Endothelial cell (in vitro differentiated cells): ENCODE results near the gene CFD. TPM values are rescaled to one million over a fixed set of nuclear protein-coding genes. Genes with fewer than 3 reads are reported as not detected.

Experiments used
- DNase-seq: peaks from one replicate; pipeline ENCODE4 v3.0.0; 2021; ENCODE audit warnings: low spot score
- H3K27ac Mint-ChIP-seq: one replicate; pipeline ENCODE4 v1.8.0; 2021; ENCODE audit warnings: mixed read lengths, inconsistent platforms; ENCODE audit not compliant: unreplicated experiment
- H3K27me3 Mint-ChIP-seq: one replicate; pipeline ENCODE4 v1.8.0; 2021; ENCODE audit warnings: mild to moderate bottlenecking, moderate library complexity, mixed read lengths, inconsistent platforms; ENCODE audit not compliant: unreplicated experiment
- H3K36me3 Mint-ChIP-seq: one replicate; pipeline ENCODE4 v1.8.0; 2021; ENCODE audit warnings: mild to moderate bottlenecking, low read depth, mixed read lengths, inconsistent platforms; ENCODE audit not compliant: unreplicated experiment
- H3K4me1 Mint-ChIP-seq: one replicate; pipeline ENCODE4 v1.8.0; 2021; ENCODE audit warnings: mild to moderate bottlenecking, mixed read lengths, inconsistent platforms; ENCODE audit not compliant: unreplicated experiment
- H3K4me3 Mint-ChIP-seq: one replicate; pipeline ENCODE4 v1.8.0; 2021; ENCODE audit warnings: mild to moderate bottlenecking, mixed read lengths, inconsistent platforms; ENCODE audit not compliant: unreplicated experiment
- H3K9me3 Mint-ChIP-seq: one replicate; pipeline ENCODE4 v1.8.0; 2021; ENCODE audit warnings: mixed read lengths, inconsistent platforms; ENCODE audit not compliant: unreplicated experiment
- CTCF ChIP-seq: fragments of 200-600 bp; sonication (generic); IDR thresholded peaks from one replicate; pipeline ENCODE4 v1.5.0; 2021; ENCODE audit warnings: antibody characterized with exemption; ENCODE audit not compliant: unreplicated experiment
- total RNA-seq: library from RNA; stranded (reverse); fragmentation: NEBNext Ultra II Directional; extraction: Animal tissue kit (Norgen Biotek cat#: 25700); gene quantifications from one replicate; pipeline ENCODE4 v1.2.1, GENCODE V29; 2021; ENCODE audit not compliant: unreplicated experiment

Gene CFD
- total RNA-seq, 1 donor from 2014 or later = 0.46 TPM

- TF ChIP-seq CTCF = no peak
- H3K27ac Mint-ChIP-seq = no peak overlapping the region
- H3K27me3 Mint-ChIP-seq = peaks cover 16% of the 10 kb centered on the region
- H3K36me3 Mint-ChIP-seq = peaks cover 11% of the 10 kb centered on the region
- H3K4me1 Mint-ChIP-seq = no peaks in the 10 kb centered on the region
- DNase-seq = no peak
- no peak overlapping the region for H3K4me3 Mint-ChIP-seq
- no peaks in the 10 kb centered on the region for H3K9me3 Mint-ChIP-seq
These were observed 10.8 kb downstream of the CFD start for GRCh38 chr19:870314-870713.

- DNase-seq = no peak
These were observed 11.5 kb downstream of the CFD start for GRCh38 chr19:870963-871401.

GRCh38 chr19:871446-872265, 12.2 kb downstream of the CFD start:
- TF ChIP-seq CTCF = no peak
- Mint-ChIP-seq H3K36me3 (peaks cover 15% of the 10 kb centered on the region), H3K9me3 (no peaks in the 10 kb centered on the region), H3K4me3 (peak overlapping the region; percentile 74), H3K27me3 (peaks cover 16% of the 10 kb centered on the region), H3K27ac (no peak overlapping the region), H3K4me1 (no peaks in the 10 kb centered on the region)
- no peak for DNase-seq

More at GRCh38 chr19:870963-871401, 11.5 kb downstream of the CFD start:
- no peak for TF ChIP-seq CTCF
- Mint-ChIP-seq H3K27me3 (peaks cover 16% of the 10 kb centered on the region), H3K27ac (no peak overlapping the region), H3K4me3 (no peak overlapping the region), H3K4me1 (no peaks in the 10 kb centered on the region), H3K36me3 (peaks cover 11% of the 10 kb centered on the region), H3K9me3 (no peaks in the 10 kb centered on the region)

GRCh38 chr19:872266-872951, 12.9 kb downstream of the CFD start:
- peaks cover 13% of the 10 kb centered on the region for H3K36me3 Mint-ChIP-seq
- H3K4me1 Mint-ChIP-seq = no peaks in the 10 kb centered on the region
- H3K9me3 Mint-ChIP-seq = no peaks in the 10 kb centered on the region
- no peak overlapping the region for H3K27ac Mint-ChIP-seq
- TF ChIP-seq CTCF = no peak
- no peak overlapping the region for H3K4me3 Mint-ChIP-seq
- H3K27me3 Mint-ChIP-seq = peaks cover 15% of the 10 kb centered on the region
- DNase-seq = no peak

GRCh38 chr19:873084-873483, 13.6 kb downstream of the CFD start:
- no peaks in the 10 kb centered on the region for H3K9me3 Mint-ChIP-seq
- peaks cover 11% of the 10 kb centered on the region for H3K36me3 Mint-ChIP-seq
- H3K4me3 Mint-ChIP-seq = no peak overlapping the region
- H3K4me1 Mint-ChIP-seq = no peaks in the 10 kb centered on the region
- peaks cover 14% of the 10 kb centered on the region for H3K27me3 Mint-ChIP-seq
- no peak for TF ChIP-seq CTCF
- DNase-seq = no peak
- no peak overlapping the region for H3K27ac Mint-ChIP-seq
